Heart left ventricle (tissue), 16 donors: Measurements from ENCODE around the gene SERBP1. TPM values are rescaled to one million over a fixed set of nuclear protein-coding genes. Genes with fewer than 3 reads are reported as not detected.
A peak's percentile ranks its signal among the peaks of the same experiment; 100 is the strongest.

ENCODE experiments used
- ATAC-seq, 4 donors: fragments of 200-7000 bp; cut with Tn5 transposase; one replicate each; pipeline ENCODE4 v1.9.1; 2020 to 2022; ENCODE audit warnings: moderate library complexity in 4 of 4, mild to moderate bottlenecking in 3 of 4, moderate number of reproducible peaks in 1 of 4
- DNase-seq, 5 donors: peaks; one replicate each; pipeline ENCODE4 v3.0.0-alpha.2; 2020
- H3K27ac ChIP-seq, 12 donors: fragments of 200-600 bp; sonication (generic) in 4 of 12; one replicate each; pipeline versions ENCODE4 v1.5.0 to v1.8.0; 2016 to 2022; ENCODE audit warnings: mild to moderate bottlenecking in 2 of 12
- H3K27me3 ChIP-seq, 9 donors: fragments of 200-600 bp; sonication (generic) in 2 of 9; one replicate each; pipeline versions ENCODE4 v1.5.1 to v1.8.0; 2016 to 2022; ENCODE audit warnings: mild to moderate bottlenecking in 3 of 9
- H3K36me3 ChIP-seq, 9 donors: fragments of 200-600 bp; sonication (generic) in 2 of 9; one replicate each; pipeline versions ENCODE4 v1.5.0 to v1.8.0; 2018 to 2022; ENCODE audit warnings: mild to moderate bottlenecking in 2 of 9
- H3K4me1 ChIP-seq, 12 donors: fragments of 200-600 bp; sonication (generic) in 4 of 12; one replicate each; pipeline versions ENCODE4 v1.5.0 to v1.8.0; 2016 to 2022; ENCODE audit warnings: mild to moderate bottlenecking in 3 of 12
- H3K4me3 ChIP-seq, 12 donors: fragments of 200-600 bp; sonication (generic) in 4 of 12; one replicate each; pipeline versions ENCODE4 v1.5.0 to v1.8.0; 2017 to 2022; ENCODE audit warnings: mild to moderate bottlenecking in 9 of 12, moderate library complexity in 4 of 12
- H3K9me3 ChIP-seq, 12 donors: fragments of 200-600 bp; sonication (generic) in 4 of 12; one replicate each; pipeline versions ENCODE4 v1.5.0 to v1.8.0; 2016 to 2022; ENCODE audit warnings: mild to moderate bottlenecking in 1 of 12
- CTCF ChIP-seq, 12 donors: fragments of 200-600 bp; sonication (generic) in 4 of 12; IDR thresholded peaks; one replicate each; pipeline versions ENCODE4 v1.5.0 to v1.8.0; 2018 to 2022; ENCODE audit warnings: antibody characterized with exemption in 12 of 12, mild to moderate bottlenecking in 5 of 12
- POLR2A ChIP-seq, 2 donors: fragments of 450-650 bp; IDR thresholded peaks; one replicate each; pipeline ENCODE4 v1.6.1; 2017; ENCODE audit warnings: antibody characterized with exemption in 2 of 2, mild to moderate bottlenecking in 2 of 2, moderate library complexity in 2 of 2
- WGBS, 4 donors: extraction: QIAGEN DNeasy Blood & Tissue Kit in 2 of 4; methylation state at CpG; one replicate each; pipeline versions ENCODE4 v1.1.5 to v1.1.7; 2013 to 2018; 5-methylcytosine and 5-hydroxymethylcytosine counted together
- intact Hi-C, 10 donors: fragments of 100-400 bp; cut with DNase I; formaldehyde crosslinking; loops; one replicate each; pipeline versions ENCODE4 v1.11.1 to v1.14.2; 2022
- polyA plus RNA-seq, 2 donors: library from polyadenylated mRNA; stranded (reverse); fragments of 200-250 nt; gene quantifications; one replicate each; pipeline ENCODE4 v1.2.3, GENCODE V29; 2013
- total RNA-seq, 9 donors: library from RNA; depleted of rRNA in 2 of 9; stranded (reverse); fragments of >200 nt in 2 of 9; fragmentation: NEBNext Ultra II Directional in 3 of 9; extraction: Animal tissue kit (Norgen Biotek cat#: 25700) in 3 of 9; gene quantifications; one replicate each; pipeline versions ENCODE4 v1.1.0 to v1.2.4, GENCODE V29; 2016 to 2023
- donor health status: ischemic (EF 13 %, LVEDD 7.1; RV severe dilation, severe dysfunction).
- donor health status: healthy with polysubstance abuse.
- donor health status: DM: no; HTN: yes; CAD: no.
- donor health status: DM: no; HTN: no; CAD: no.
- donor health status: ischemic (EF 25% LVEDD 6.9; RV normal size, moderate dysfunction).
- donor health status: ischemic (EF 25% LVEDD 5.7; RV mildly dilated, moderate dysfunction).
- donor health status: healthy.
- donor health status: DM: yes; HTN: yes; CAD: no.
- donor health status: ischemic (EF 35%, LVEDD 5.7; RV mildly dilated, moderate dysfunction).
- donor health status: nonischemic (EF 11% LVEDD 7.7; RV severe dilation, severe dysfunction).
- donor health status: DM: yes; HTN: yes; CAD: no.
- donor health status: PGD.
- donor health status: ischemic (EF 29% LVEDD 5.4; RV normal size, mild dysfunction).
- donor health status: nonischemic (EF 23%, LVEDD 6.1; RV moderate dilation, normal function).

The SERBP1 gene
- total and polyA plus RNA-seq, 11 donors: 68.8 to 197 (median 148) TPM

- TF ChIP-seq CTCF (IDR thresholded peaks at IDR 0.05): no peak
- no peak for TF ChIP-seq POLR2A (IDR thresholded peaks at IDR 0.05)
- Histone ChIP-seq H3K27me3 (no peaks in the 10 kb centered on the region), H3K4me1 (peaks cover 0 to 16% (median 9%) of the 10 kb centered on the region in 12 donors), H3K27ac (peak overlapping the region in 1 of 12 donors; percentile 46), H3K36me3 (peaks cover 0 to 49% (median 32%) of the 10 kb centered on the region in 9 donors), H3K4me3 (no peak overlapping the region), H3K9me3 (no peaks in the 10 kb centered on the region)
- intact Hi-C loops: no loop called here
- no peak for DNase-seq
- WGBS, 4 donors: 93 to 98% (median 96%) methylated on average over 1 of the region's 1 CpG
- no peak for ATAC-seq
Measured at GRCh38 chr1:67408148-67408547, 22.1 kb downstream of the SERBP1 start.

- 76 to 86% (median 79%) methylated on average over 5 of the region's 5 CpGs for WGBS, 4 donors
- ATAC-seq (peak in 1 of 4 donors; percentile 69), DNase-seq (no peak)
- Histone ChIP-seq H3K4me1 (peaks cover 0 to 16% (median 9%) of the 10 kb centered on the region in 12 donors), H3K4me3 (no peak overlapping the region), H3K27me3 (no peaks in the 10 kb centered on the region), H3K9me3 (no peaks in the 10 kb centered on the region), H3K36me3 (peaks cover 0 to 43% (median 28%) of the 10 kb centered on the region in 9 donors), H3K27ac (peak overlapping the region in 1 of 12 donors; percentile 46)
- TF ChIP-seq POLR2A (IDR thresholded peaks at IDR 0.05) (no peak), CTCF (IDR thresholded peaks at IDR 0.05) (no peak)
- intact Hi-C loops: loop anchor here in 1 of 10 donors (2.0 kb wide), 1 partner anchor 19 kb away; no protein-coding TSS in a partner anchor
Measured at GRCh38 chr1:67407498-67407897, 22.7 kb downstream of the SERBP1 start.

GRCh38 chr1:67405473-67406245 is 24.5 kb downstream of the SERBP1 start:
- no peak for ATAC-seq

More at GRCh38 chr1:67405473-67406245, 24.5 kb downstream of the SERBP1 start:
- H3K27ac ChIP-seq: peak overlapping the region in 1 of 12 donors; percentile 8
- H3K36me3 ChIP-seq: peaks cover 0 to 25% (median 10%) of the 10 kb centered on the region in 9 donors
- DNase-seq: no peak
- H3K4me1 ChIP-seq: peaks cover 0 to 16% (median 9%) of the 10 kb centered on the region in 12 donors
- WGBS, 4 donors: 34 to 42% (median 35%) methylated on average over 3 of the region's 3 CpGs
- no peaks in the 10 kb centered on the region for H3K9me3 ChIP-seq
- no peak overlapping the region for H3K4me3 ChIP-seq
- H3K27me3 ChIP-seq: no peaks in the 10 kb centered on the region
- intact Hi-C loops: loop anchor here in 1 of 10 donors (2.0 kb wide), 1 partner anchor 21 kb away; no protein-coding TSS in a partner anchor
- TF ChIP-seq POLR2A (IDR thresholded peaks at IDR 0.05): no peak
- no peak for TF ChIP-seq CTCF (IDR thresholded peaks at IDR 0.05)
